T-cell (primary cell): ENCODE measurements around the gene SLC6A13. TPM values are rescaled to one million over a fixed set of nuclear protein-coding genes. Genes with fewer than 3 reads are reported as not detected.
A peak's percentile ranks its signal among the peaks of the same experiment; 100 is the strongest.

Experiments used
- ATAC-seq, 4 experiments: fragments of 200-7000 bp in 3 of 4; fragments of 150-1000 bp in 1 of 4; cut with Tn5 transposase; replicated peaks in 1 of 4; 1 replicate in 3 of 4; 2 replicates in 1 of 4; pipeline ENCODE4 v1.10.0; 2021; ENCODE audit warnings: moderate library complexity in 3 of 4, mild to moderate bottlenecking in 2 of 4, moderate number of reproducible peaks in 1 of 4
- CTCF ChIA-PET, 2 donors: fragments of 300-600 bp; sonication (Branson Sonifier 250); formaldehyde crosslinking; loops; one replicate each; lab custom pipeline; 2022; ENCODE audit warnings: antibody characterized with exemption in 2 of 2; lab: Charles Lee
- POLR2A ChIA-PET, 2 donors: fragments of 300-600 bp; sonication (Branson Sonifier 250); formaldehyde crosslinking; loops; one replicate each; lab custom pipeline; 2022; ENCODE audit warnings: antibody characterized with exemption in 2 of 2; lab: Charles Lee
- DNase-seq, 35 experiments: peaks; one replicate each; pipeline versions ENCODE4 v3.0.0 to v3.0.0-alpha.2; 2013 to 2023
- H3K27ac ChIP-seq: one replicate; pipeline ENCODE4 v1.5.1; 2013; ENCODE audit warnings: low read length
- H3K27me3 ChIP-seq, 2 experiments: replicated peaks in 1 of 2; 1 replicate in 1 of 2; 2 replicates in 1 of 2; pipeline versions ENCODE4 v1.6.1 to v1.7.0; 2013; ENCODE audit warnings: low read length in 1 of 2, mixed read lengths in 1 of 2; ENCODE audit not compliant: control insufficient read depth in 2 of 2, insufficient read depth in 2 of 2; ENCODE audit errors: extremely low read depth in 1 of 2
- H3K36me3 ChIP-seq, 2 donors: 1 replicate in 1 of 2; 2 replicates in 1 of 2; pipeline versions ENCODE4 v1.6.1 to v1.7.0; 2013; ENCODE audit warnings: low read length in 1 of 2; ENCODE audit not compliant: control insufficient read depth in 2 of 2, insufficient read depth in 1 of 2; ENCODE audit errors: extremely low read depth in 1 of 2
- H3K4me1 ChIP-seq, 2 experiments: 1 replicate in 1 of 2; 2 replicates in 1 of 2; pipeline versions ENCODE4 v1.6.1 to v1.7.0; 2013; ENCODE audit warnings: low read length in 2 of 2, mixed read lengths in 1 of 2; ENCODE audit not compliant: insufficient read depth in 2 of 2, control insufficient read depth in 1 of 2; ENCODE audit errors: extremely low read depth in 1 of 2
- H3K4me3 ChIP-seq, 2 donors: 1 replicate in 1 of 2; 2 replicates in 1 of 2; pipeline versions ENCODE4 v1.5.1 to v1.7.0; 2013; ENCODE audit warnings: mild to moderate bottlenecking in 2 of 2, low read length in 1 of 2, moderate library complexity in 1 of 2; ENCODE audit not compliant: control insufficient read depth in 1 of 2; ENCODE audit errors: extremely low read depth in 1 of 2
- H3K9me3 ChIP-seq: 2 replicates; pipeline ENCODE4 v1.7.0; 2013
- H3K27ac Mint-ChIP-seq, 2 donors: one replicate each; pipeline ENCODE4 v1.8.0; 2020 to 2021; ENCODE audit warnings: mild to moderate bottlenecking in 2 of 2, mixed read lengths in 2 of 2
- H3K27me3 Mint-ChIP-seq, 2 donors: one replicate each; pipeline ENCODE4 v1.8.0; 2021 to 2022; ENCODE audit warnings: mixed read lengths in 2 of 2
- H3K36me3 Mint-ChIP-seq: one replicate; pipeline ENCODE4 v1.8.0; 2021; ENCODE audit warnings: mixed read lengths
- H3K4me1 Mint-ChIP-seq, 3 donors: one replicate each; pipeline ENCODE4 v1.8.0; 2020 to 2022; ENCODE audit warnings: mixed read lengths in 3 of 3, mild to moderate bottlenecking in 1 of 3
- H3K4me3 Mint-ChIP-seq, 3 donors: one replicate each; pipeline ENCODE4 v1.8.0; 2020 to 2022; ENCODE audit warnings: mild to moderate bottlenecking in 3 of 3, mixed read lengths in 3 of 3, moderate library complexity in 3 of 3
- H3K9me3 Mint-ChIP-seq, 3 donors: one replicate each; pipeline ENCODE4 v1.8.0; 2020 to 2022; ENCODE audit warnings: mixed read lengths in 3 of 3
- WGBS: methylation state at CpG from one replicate; pipeline ENCODE4 v1.1.5; 2013; ENCODE audit warnings: missing lambda C conversion rate; ENCODE audit not compliant: insufficient coverage; 5-methylcytosine and 5-hydroxymethylcytosine counted together
- total RNA-seq, 35 experiments: library from RNA in 6 of 35; stranded (reverse) in 6 of 35; fragments of 120-200 nt in 1 of 35; gene quantifications; one replicate each; pipeline versions ENCODE4 v1.2.1 to v1.2.4 and lab custom pipeline; 2013 to 2026

SLC6A13 gene
- total RNA-seq, 5 donors from 2014 or later (not counting 1 experiment from before 2014, with no cell fraction given) = 0.49 to 1.8 (median 0.86) TPM

GRCh38 chr12:203462-204260 is 59.0 kb downstream of the SLC6A13 start:
- ChIA-PET POLR2A (no interaction called here), CTCF (no interaction called here)
- H3K4me3 Mint-ChIP-seq = no peak overlapping the region
- DNase-seq = no peak
- peaks cover 0 to 46% of the 10 kb centered on the region in 2 experiments for H3K27me3 ChIP-seq
- no peaks in the 10 kb centered on the region for H3K36me3 Mint-ChIP-seq
- no peaks in the 10 kb centered on the region for H3K9me3 ChIP-seq
- peaks cover 0 to 4% (median 0%) of the 10 kb centered on the region in 3 donors for H3K9me3 Mint-ChIP-seq
- WGBS = 18% methylated on average over 64 of the region's 84 CpGs
- peaks cover 0 to 2% (median 2%) of the 10 kb centered on the region in 3 donors for H3K4me1 Mint-ChIP-seq
- H3K27me3 Mint-ChIP-seq = peaks cover 53 to 57% of the 10 kb centered on the region in 2 donors
- H3K27ac ChIP-seq = no peak overlapping the region
- no peak for ATAC-seq
- no peak overlapping the region for H3K4me3 ChIP-seq
- H3K4me1 ChIP-seq = no peaks in the 10 kb centered on the region
- no peak overlapping the region for H3K27ac Mint-ChIP-seq
- H3K36me3 ChIP-seq = no peaks in the 10 kb centered on the region

DNA sequence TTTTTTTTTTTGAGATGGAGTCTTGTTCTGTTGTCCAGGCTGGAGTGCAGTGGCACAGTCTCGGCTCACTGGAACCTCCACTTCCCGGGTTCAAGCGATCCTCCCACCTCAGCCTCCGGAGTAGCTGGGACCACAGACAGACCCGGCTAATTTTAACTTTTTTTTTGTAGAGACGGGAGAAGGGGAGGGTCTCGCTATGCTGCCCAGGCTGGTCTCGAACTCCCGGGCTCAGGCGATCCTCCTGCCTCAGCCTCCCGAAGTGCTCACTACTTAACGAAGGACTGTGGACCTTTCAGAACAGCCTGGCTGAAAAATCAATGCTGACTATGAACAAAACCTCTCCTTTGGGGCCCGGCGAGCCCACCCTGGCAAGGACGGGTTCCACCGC is 59.6 kb downstream of the SLC6A13 start:
- H3K27me3 ChIP-seq = peaks cover 0 to 50% of the 10 kb centered on the region in 2 experiments
- Mint-ChIP-seq H3K36me3 (no peaks in the 10 kb centered on the region), H3K4me1 (peaks cover 0 to 2% (median 2%) of the 10 kb centered on the region in 3 donors), H3K27me3 (peaks cover 48 to 55% of the 10 kb centered on the region in 2 donors), H3K9me3 (peaks cover 0 to 4% (median 0%) of the 10 kb centered on the region in 3 donors), H3K27ac (no peak overlapping the region), H3K4me3 (no peak overlapping the region)
- H3K4me3 ChIP-seq = no peak overlapping the region
- WGBS = 36% methylated on average over 6 of the region's 16 CpGs
- no peaks in the 10 kb centered on the region for H3K9me3 ChIP-seq
- DNase-seq (no peak), ATAC-seq (no peak)
- no peaks in the 10 kb centered on the region for H3K4me1 ChIP-seq
- POLR2A ChIA-PET = no interaction called here
- H3K27ac ChIP-seq = no peak overlapping the region
- CTCF ChIA-PET = no interaction called here
- no peaks in the 10 kb centered on the region for H3K36me3 ChIP-seq

DNA sequence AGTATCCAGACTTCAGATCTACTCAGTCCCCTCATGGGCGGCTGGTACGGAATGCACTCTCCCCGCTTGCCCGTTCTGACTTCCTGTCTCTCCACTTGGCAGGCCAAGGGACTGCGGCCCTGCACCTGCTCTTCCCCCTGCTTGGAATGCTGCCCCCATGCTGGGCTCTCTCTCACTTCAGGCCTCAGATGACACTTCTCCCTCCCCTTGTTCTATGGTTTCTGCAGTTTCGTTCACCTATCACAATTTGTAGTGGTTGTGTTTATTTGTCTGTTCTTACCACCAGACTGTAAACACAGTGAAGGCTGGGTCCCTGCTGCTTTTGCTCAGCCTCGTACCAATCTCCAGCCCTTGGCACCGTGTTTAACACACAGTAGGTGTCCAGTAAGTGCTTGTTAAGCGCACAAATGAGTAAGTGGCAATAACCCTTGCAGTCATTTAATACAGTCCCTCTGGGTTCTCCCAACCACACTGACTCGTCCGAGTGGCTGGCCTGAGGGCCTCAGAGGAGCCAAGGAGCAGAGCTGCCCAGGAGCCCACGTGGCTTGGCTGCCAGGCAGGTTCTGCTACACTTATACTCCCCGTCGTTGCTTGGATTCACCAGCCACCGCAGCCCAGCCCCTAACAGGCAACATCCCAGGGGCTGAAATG is 60.4 kb downstream of the SLC6A13 start:
- H3K4me3 ChIP-seq = no peak overlapping the region
- CTCF ChIA-PET = no interaction called here
- H3K36me3 ChIP-seq = no peaks in the 10 kb centered on the region
- peaks cover 0 to 7% (median 0%) of the 10 kb centered on the region in 3 donors for H3K9me3 Mint-ChIP-seq
- ATAC-seq (no peak), DNase-seq (no peak)
- no peaks in the 10 kb centered on the region for H3K36me3 Mint-ChIP-seq
- peaks cover 0 to 2% (median 2%) of the 10 kb centered on the region in 3 donors for H3K4me1 Mint-ChIP-seq
- no peak overlapping the region for H3K27ac ChIP-seq
- H3K27ac Mint-ChIP-seq = no peak overlapping the region
- peaks cover 0 to 55% of the 10 kb centered on the region in 2 experiments for H3K27me3 ChIP-seq
- H3K27me3 Mint-ChIP-seq = peaks cover 49 to 51% of the 10 kb centered on the region in 2 donors
- no peaks in the 10 kb centered on the region for H3K4me1 ChIP-seq
- WGBS = 56% methylated on average over 11 of the region's 15 CpGs
- POLR2A ChIA-PET = no interaction called here
- H3K9me3 ChIP-seq = no peaks in the 10 kb centered on the region
- H3K4me3 Mint-ChIP-seq = peak overlapping the region in 1 of 3 donors; percentile 54

DNA sequence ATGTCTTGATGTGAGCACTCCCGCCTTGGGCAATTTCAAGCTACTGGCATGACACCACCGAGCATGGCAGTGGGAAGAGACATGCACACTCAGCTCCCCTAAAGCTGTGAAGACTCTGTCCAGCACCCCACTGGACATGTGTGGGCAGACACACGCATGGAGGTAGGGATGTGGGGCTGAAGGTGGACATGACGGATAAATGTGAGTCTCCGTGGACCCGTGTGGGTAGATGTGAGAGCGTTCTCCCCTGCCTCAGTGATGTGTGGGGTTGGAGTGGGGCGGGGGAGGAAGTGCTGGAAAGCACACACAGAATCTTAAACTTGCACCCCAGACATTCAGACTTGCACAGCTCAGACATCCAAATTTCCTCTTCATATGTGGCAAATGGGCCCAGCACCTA is 61.3 kb downstream of the SLC6A13 start:
- Histone ChIP-seq H3K4me3 (no peak overlapping the region), H3K36me3 (no peaks in the 10 kb centered on the region), H3K27me3 (peaks cover 0 to 55% of the 10 kb centered on the region in 2 experiments), H3K4me1 (no peaks in the 10 kb centered on the region), H3K27ac (no peak overlapping the region), H3K9me3 (no peaks in the 10 kb centered on the region)
- Mint-ChIP-seq H3K4me1 (peaks cover 0 to 2% (median 2%) of the 10 kb centered on the region in 3 donors), H3K36me3 (no peaks in the 10 kb centered on the region), H3K27ac (no peak overlapping the region), H3K9me3 (peaks cover 0 to 13% (median 4%) of the 10 kb centered on the region in 3 donors), H3K4me3 (no peak overlapping the region), H3K27me3 (peaks cover 46 to 49% of the 10 kb centered on the region in 2 donors)
- 90% methylated on average over 4 of the region's 8 CpGs for WGBS
- POLR2A ChIA-PET = no interaction called here
- CTCF ChIA-PET = no interaction called here
- ATAC-seq = no peak
- DNase-seq = no peak

DNA sequence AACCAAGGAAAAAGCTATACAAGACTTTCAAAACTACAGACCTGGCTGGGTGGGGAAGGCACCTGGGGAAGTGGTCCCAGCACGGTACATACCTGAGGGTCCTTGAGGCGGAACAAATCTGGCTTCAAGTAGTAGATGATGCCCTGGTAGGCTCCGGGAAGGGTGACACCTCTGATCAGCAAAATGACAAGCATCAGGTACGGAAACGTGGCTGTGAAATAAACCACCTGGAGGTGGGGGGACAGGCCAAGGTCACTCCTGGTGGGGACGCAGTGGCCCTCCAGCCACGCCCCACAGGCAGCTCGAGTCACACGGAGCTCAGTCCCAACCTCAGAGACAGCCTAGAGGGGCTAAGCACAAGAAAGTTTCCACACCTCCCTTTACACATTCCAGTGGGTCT is 63.9 kb downstream of the SLC6A13 start:
- CTCF ChIA-PET = no interaction called here
- WGBS = 100% methylated on average over 2 of the region's 9 CpGs
- peaks cover 0 to 51% of the 10 kb centered on the region in 2 experiments for H3K27me3 ChIP-seq
- H3K9me3 ChIP-seq = no peaks in the 10 kb centered on the region
- Mint-ChIP-seq H3K36me3 (no peaks in the 10 kb centered on the region), H3K4me1 (peaks cover 0 to 2% (median 2%) of the 10 kb centered on the region in 3 donors), H3K9me3 (peaks cover 0 to 10% (median 4%) of the 10 kb centered on the region in 3 donors), H3K27me3 (peaks cover 34 to 36% of the 10 kb centered on the region in 2 donors), H3K4me3 (no peak overlapping the region), H3K27ac (no peak overlapping the region)
- H3K4me3 ChIP-seq = no peak overlapping the region
- DNase-seq (no peak), ATAC-seq (no peak)
- no peaks in the 10 kb centered on the region for H3K36me3 ChIP-seq
- no peaks in the 10 kb centered on the region for H3K4me1 ChIP-seq
- no peak overlapping the region for H3K27ac ChIP-seq
- POLR2A ChIA-PET = no interaction called here

DNA sequence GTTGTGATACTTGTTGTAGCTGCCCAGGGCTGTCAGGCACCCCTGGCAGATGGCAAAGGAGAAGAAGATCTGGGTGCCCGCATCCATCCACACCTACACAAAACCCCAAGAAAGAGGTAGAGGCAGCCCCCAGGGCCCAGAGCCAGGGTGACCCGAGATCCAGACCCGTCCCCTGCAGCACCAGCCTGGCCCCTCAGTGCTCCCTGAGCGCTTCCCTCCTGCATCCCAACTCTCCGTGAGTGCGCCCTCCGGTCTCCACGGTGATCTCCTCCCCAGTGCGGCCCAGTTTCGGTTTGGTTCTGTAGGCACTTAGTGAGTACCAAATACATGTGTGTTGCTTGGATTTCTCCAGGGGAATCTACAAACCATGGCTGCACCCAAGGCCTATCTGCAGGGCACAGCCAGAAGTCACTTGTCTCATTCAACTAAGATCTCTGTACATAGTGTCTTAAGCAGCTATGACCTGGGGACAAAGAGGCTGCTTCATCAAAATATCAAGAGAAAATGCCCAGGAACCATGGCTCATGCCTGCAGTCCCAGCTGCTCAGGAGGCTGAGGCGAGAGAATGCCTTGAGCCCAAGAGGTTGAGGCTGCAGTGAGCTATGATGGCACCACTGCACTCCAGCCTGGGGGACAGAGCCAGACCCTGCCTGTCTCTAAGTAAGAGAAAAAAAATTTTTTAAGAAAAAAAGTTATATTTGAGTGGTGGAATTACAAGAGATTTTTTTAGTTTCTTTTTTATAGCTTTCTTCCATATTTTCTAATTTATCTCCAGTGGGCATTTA is 64.5 kb downstream of the SLC6A13 start:
- no peak overlapping the region for H3K4me3 Mint-ChIP-seq
- no peaks in the 10 kb centered on the region for H3K36me3 Mint-ChIP-seq
- peaks cover 0 to 10% (median 4%) of the 10 kb centered on the region in 3 donors for H3K9me3 Mint-ChIP-seq
- Histone ChIP-seq H3K36me3 (no peaks in the 10 kb centered on the region), H3K9me3 (no peaks in the 10 kb centered on the region), H3K4me3 (no peak overlapping the region), H3K27me3 (peaks cover 0 to 52% of the 10 kb centered on the region in 2 experiments), H3K4me1 (no peaks in the 10 kb centered on the region), H3K27ac (no peak overlapping the region)
- POLR2A ChIA-PET = no interaction called here
- ATAC-seq (no peak), DNase-seq (no peak)
- CTCF ChIA-PET = no interaction called here
- peaks cover 34 to 40% of the 10 kb centered on the region in 2 donors for H3K27me3 Mint-ChIP-seq
- 90% methylated on average over 10 of the region's 11 CpGs for WGBS
- H3K27ac Mint-ChIP-seq = no peak overlapping the region
- peaks cover 0 to 2% (median 2%) of the 10 kb centered on the region in 3 donors for H3K4me1 Mint-ChIP-seq
